ENCODE measurements around the gene PLS1. TPM values are rescaled to one million over a fixed set of nuclear protein-coding genes. Genes with fewer than 3 reads are reported as not detected.
"Not testable (repeated sequence)": the region's sequence is repeated elsewhere in the genome, so short reads cannot be mapped to it uniquely, and the experiment has no call there.

The PLS1 gene
- polyA plus RNA-seq, 3 donors = 0.11 to 7.6 (median 1.2) TPM

GRCh38 chr3:142588703-142589102 is 7.5 kb upstream of the PLS1 start:
- WGBS, 3 donors = 68 to 80% (median 72%) methylated on average over 1 of the region's 1 CpG

GRCh38 chr3:142592268-142592667 is 3.9 kb upstream of the PLS1 start:
- H3K27ac ChIP-seq (ENCODE audit: low read depth, low read length) = not testable (repeated sequence)
- 94 to 98% (median 95%) methylated on average over 7 of the region's 7 CpGs for WGBS, 3 donors

More at GRCh38 chr3:142588703-142589102, 7.5 kb upstream of the PLS1 start:
- no peak overlapping the region for H3K27ac ChIP-seq (ENCODE audit: low read depth, low read length)

GRCh38 chr3:142595141-142595540 is 1.1 kb upstream of the PLS1 start:
- 13 to 36% (median 33%) methylated on average over 1 of the region's 1 CpG for WGBS, 3 donors
- H3K27ac ChIP-seq (ENCODE audit: low read depth, low read length) = no peak overlapping the region

- WGBS, 3 donors = 6 to 23% (median 17%) methylated on average over 7 of the region's 7 CpGs
- H3K27ac ChIP-seq (ENCODE audit: low read depth, low read length) = no peak overlapping the region
Observed at GRCh38 chr3:142595581-142595950, 627 bp upstream of the PLS1 start.

- H3K27ac ChIP-seq (ENCODE audit: low read depth, low read length) = no peak overlapping the region
- 4 to 9% (median 8%) methylated on average over 5 of the region's 5 CpGs for WGBS, 3 donors
Observed at GRCh38 chr3:142596726-142597088, 514 bp downstream of the PLS1 start.

GRCh38 chr3:142597906-142598305 is 1.7 kb downstream of the PLS1 start:
- WGBS, 3 donors = 36 to 71% (median 61%) methylated on average over 3 of the region's 3 CpGs
- H3K27ac ChIP-seq (ENCODE audit: low read depth, low read length) = no peak overlapping the region

GRCh38 chr3:142601713-142602112 is 5.5 kb downstream of the PLS1 start:
- 86 to 87% (median 87%) methylated on average over 4 of the region's 4 CpGs for WGBS, 3 donors
- no peak overlapping the region for H3K27ac ChIP-seq (ENCODE audit: low read depth, low read length)

GRCh38 chr3:142602619-142603385 is 6.6 kb downstream of the PLS1 start:
- no peak overlapping the region for H3K27ac ChIP-seq (ENCODE audit: low read depth, low read length)
- WGBS, 3 donors = 87 to 89% (median 89%) methylated on average over 13 of the region's 13 CpGs

GRCh38 chr3:142603386-142603705 is 7.2 kb downstream of the PLS1 start:
- WGBS, 3 donors = 88 to 95% (median 91%) methylated on average over 7 of the region's 7 CpGs
- H3K27ac ChIP-seq (ENCODE audit: low read depth, low read length) = not testable (repeated sequence)

- H3K27ac ChIP-seq (ENCODE audit: low read depth, low read length) = no peak overlapping the region
Observed at GRCh38 chr3:142604940-142605339, 8.7 kb downstream of the PLS1 start.

GRCh38 chr3:142608631-142609030 is 12.4 kb downstream of the PLS1 start:
- H3K27ac ChIP-seq (ENCODE audit: low read depth, low read length) = no peak overlapping the region
- WGBS, 3 donors = 84 to 100% (median 92%) methylated on average over 1 of the region's 1 CpG

GRCh38 chr3:142609136-142609535 is 12.9 kb downstream of the PLS1 start:
- no peak overlapping the region for H3K27ac ChIP-seq (ENCODE audit: low read depth, low read length)
- WGBS, 3 donors = 75 to 86% (median 77%) methylated on average over 1 of the region's 1 CpG

GRCh38 chr3:142611206-142611605 is 15.0 kb downstream of the PLS1 start:
- 91 to 98% (median 92%) methylated on average over 1 of the region's 1 CpG for WGBS, 3 donors
- no peak overlapping the region for H3K27ac ChIP-seq (ENCODE audit: low read depth, low read length)

- H3K27ac ChIP-seq (ENCODE audit: low read depth, low read length) = no peak overlapping the region
- WGBS, 3 donors = 81 to 86% (median 83%) methylated on average over 1 of the region's 1 CpG
Observed at GRCh38 chr3:142613491-142613890, 17.3 kb downstream of the PLS1 start.

GRCh38 chr3:142614059-142614626 is 17.9 kb downstream of the PLS1 start:
- H3K27ac ChIP-seq (ENCODE audit: low read depth, low read length) = no peak overlapping the region
- WGBS, 3 donors = 88 to 93% (median 90%) methylated on average over 2 of the region's 2 CpGs

GRCh38 chr3:142615171-142615570 is 19.0 kb downstream of the PLS1 start:
- no peak overlapping the region for H3K27ac ChIP-seq (ENCODE audit: low read depth, low read length)
- 86 to 94% (median 86%) methylated on average over 2 of the region's 2 CpGs for WGBS, 3 donors

GRCh38 chr3:142618917-142619461 is 22.8 kb downstream of the PLS1 start:
- no peak overlapping the region for H3K27ac ChIP-seq (ENCODE audit: low read depth, low read length)
- WGBS, 3 donors = 79 to 95% (median 91%) methylated on average over 3 of the region's 3 CpGs

GRCh38 chr3:142622405-142622804 is 26.2 kb downstream of the PLS1 start:
- H3K27ac ChIP-seq (ENCODE audit: low read depth, low read length) = no peak overlapping the region
- WGBS, 3 donors = 90 to 94% (median 91%) methylated on average over 2 of the region's 2 CpGs

GRCh38 chr3:142623194-142623593 is 27.0 kb downstream of the PLS1 start:
- no peak overlapping the region for H3K27ac ChIP-seq (ENCODE audit: low read depth, low read length)

Measured in adipose tissue (tissue), 3 donors.